ENCODE data around the gene CCDC117. TPM values are rescaled to one million over a fixed set of nuclear protein-coding genes. Genes with fewer than 3 reads are reported as not detected.

CCDC117 gene
- polyA plus RNA-seq, 1 donor (not counting 4 experiments of a cell fraction or from before 2014, with no cell fraction given): 8.8 TPM

DNA sequence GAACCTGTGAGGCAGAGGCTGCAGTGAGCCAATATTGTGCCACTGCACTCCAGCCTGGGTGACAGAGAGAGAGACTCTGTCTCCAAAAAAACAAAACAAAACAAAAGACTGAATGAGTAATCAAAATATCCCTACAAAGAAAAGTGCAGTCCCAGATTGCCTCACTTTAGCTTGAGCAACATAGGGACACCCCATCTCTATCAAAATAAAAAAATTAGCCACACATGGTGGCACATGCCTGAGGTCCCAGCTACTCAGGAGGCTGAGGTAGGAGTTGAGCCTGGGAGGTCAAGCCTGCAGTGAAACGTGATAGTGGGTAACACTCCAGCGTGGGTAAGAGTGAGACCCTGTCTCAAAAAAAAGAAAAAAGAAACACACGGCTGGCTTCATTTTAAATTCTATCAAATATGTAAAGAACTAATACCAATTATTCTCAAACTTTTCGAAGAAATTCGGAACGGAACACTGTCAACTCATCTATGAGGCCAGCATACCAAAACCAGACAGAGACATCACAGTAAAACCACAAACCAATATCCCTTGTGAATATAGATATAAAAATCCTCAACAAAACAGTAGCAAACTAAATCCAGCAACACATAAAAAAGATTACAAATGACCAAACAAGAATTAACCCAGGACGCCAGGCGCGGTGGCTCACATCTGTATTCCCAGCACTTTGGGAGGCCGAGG lies 43.7 kb upstream of the CCDC117 start:
- Histone ChIP-seq H3K9me1 (ENCODE audit: control insufficient read depth, extremely low read depth, insufficient read depth, low read length) (no peaks in the 10 kb centered on the region), H2AFZ (ENCODE audit: control insufficient read depth, low read length) (no peak overlapping the region), H3K36me3 (ENCODE audit: control insufficient read depth in 2 of 2, extremely low read depth in 1 of 2, insufficient read depth in 2 of 2, low read length in 2 of 2) (peaks cover 2 to 8% of the 10 kb centered on the region in 2 experiments), H3K9ac (ENCODE audit: control insufficient read depth, extremely low read depth, insufficient read depth, low read length) (no peak overlapping the region), H3K27ac (ENCODE audit: control insufficient read depth, insufficient read depth, low read length) (no peak overlapping the region), H3K27me3 (ENCODE audit: control insufficient read depth, extremely low read depth, insufficient read depth, low read length) (no peaks in the 10 kb centered on the region), H3K4me2 (ENCODE audit: control insufficient read depth, extremely low read depth, insufficient read depth, low read depth, low read length) (no peak overlapping the region), H3K4me1 (ENCODE audit: control insufficient read depth, extremely low read depth, insufficient read depth, low read length) (no peaks in the 10 kb centered on the region), H3K79me2 (ENCODE audit: control insufficient read depth, insufficient read depth, low read length) (no peaks in the 10 kb centered on the region), H4K20me1 (ENCODE audit: control insufficient read depth, extremely low read depth, insufficient read depth, low read length) (no peaks in the 10 kb centered on the region), H3K9me3 (ENCODE audit: control insufficient read depth, low read depth, low read length) (no peaks in the 10 kb centered on the region), H3K4me3 (ENCODE audit: control insufficient read depth in 2 of 3, extremely low read depth in 1 of 3, insufficient read depth in 2 of 3, low read depth in 1 of 3, low read length in 3 of 3) (no peak overlapping the region)
- dilution Hi-C loops (cut with MboI; ENCODE audit: extremely low pct_ligation_motif_present, low sequenced_read_pairs): no loop called here
- FAIRE-seq: no peak
- DNase-seq (ENCODE audit: low read depth, low spot score): no peak
- no peak for TF ChIP-seq EZH2 (IDR thresholded peaks at IDR 0.05; ENCODE audit: low read length)
- TF ChIP-seq, protein P1, sequence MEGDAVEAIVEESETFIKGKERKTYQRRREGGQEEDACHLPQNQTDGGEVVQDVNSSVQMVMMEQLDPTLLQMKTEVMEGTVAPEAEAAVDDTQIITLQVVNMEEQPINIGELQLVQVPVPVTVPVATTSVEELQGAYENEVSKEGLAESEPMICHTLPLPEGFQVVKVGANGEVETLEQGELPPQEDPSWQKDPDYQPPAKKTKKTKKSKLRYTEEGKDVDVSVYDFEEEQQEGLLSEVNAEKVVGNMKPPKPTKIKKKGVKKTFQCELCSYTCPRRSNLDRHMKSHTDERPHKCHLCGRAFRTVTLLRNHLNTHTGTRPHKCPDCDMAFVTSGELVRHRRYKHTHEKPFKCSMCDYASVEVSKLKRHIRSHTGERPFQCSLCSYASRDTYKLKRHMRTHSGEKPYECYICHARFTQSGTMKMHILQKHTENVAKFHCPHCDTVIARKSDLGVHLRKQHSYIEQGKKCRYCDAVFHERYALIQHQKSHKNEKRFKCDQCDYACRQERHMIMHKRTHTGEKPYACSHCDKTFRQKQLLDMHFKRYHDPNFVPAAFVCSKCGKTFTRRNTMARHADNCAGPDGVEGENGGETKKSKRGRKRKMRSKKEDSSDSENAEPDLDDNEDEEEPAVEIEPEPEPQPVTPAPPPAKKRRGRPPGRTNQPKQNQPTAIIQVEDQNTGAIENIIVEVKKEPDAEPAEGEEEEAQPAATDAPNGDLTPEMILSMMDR (optimal IDR thresholded peaks at IDR 0.05 in 1 of 3, IDR thresholded peaks at IDR 0.05 in 1 of 3, conservative IDR thresholded peaks at IDR 0.05 in 1 of 3; ENCODE audit: extremely low read depth in 1 of 3, insufficient read depth in 2 of 3, low read length in 3 of 3): no peak

DNA sequence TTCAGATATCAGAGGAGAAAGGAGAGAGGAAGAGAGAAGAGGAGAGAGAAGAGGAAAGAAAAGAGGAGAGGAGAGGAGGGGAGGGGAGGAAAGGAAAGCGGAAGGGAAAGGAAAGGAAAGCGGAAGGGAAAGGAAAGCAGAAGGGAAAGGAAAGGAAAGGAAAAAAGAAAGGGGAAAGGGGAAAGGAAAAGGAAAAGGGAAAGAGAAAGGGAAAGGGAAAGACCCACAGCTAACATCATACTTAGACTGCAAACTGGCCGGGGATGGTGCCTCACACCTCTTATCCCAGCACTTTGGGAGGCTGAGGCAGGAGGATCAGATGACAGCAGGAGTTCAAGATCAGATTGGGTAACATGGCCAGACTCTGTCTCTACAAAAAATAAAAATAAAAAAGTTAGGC lies 42.3 kb upstream of the CCDC117 start:
- Histone ChIP-seq H3K36me3 (ENCODE audit: control insufficient read depth in 2 of 2, extremely low read depth in 1 of 2, insufficient read depth in 2 of 2, low read length in 2 of 2) (peaks cover 2 to 11% of the 10 kb centered on the region in 2 experiments), H3K79me2 (ENCODE audit: control insufficient read depth, insufficient read depth, low read length) (no peaks in the 10 kb centered on the region), H3K4me1 (ENCODE audit: control insufficient read depth, extremely low read depth, insufficient read depth, low read length) (no peaks in the 10 kb centered on the region), H3K9me3 (ENCODE audit: control insufficient read depth, low read depth, low read length) (no peaks in the 10 kb centered on the region), H3K27ac (ENCODE audit: control insufficient read depth, insufficient read depth, low read length) (no peak overlapping the region), H3K27me3 (ENCODE audit: control insufficient read depth, extremely low read depth, insufficient read depth, low read length) (no peaks in the 10 kb centered on the region), H3K9ac (ENCODE audit: control insufficient read depth, extremely low read depth, insufficient read depth, low read length) (no peak overlapping the region), H2AFZ (ENCODE audit: control insufficient read depth, low read length) (no peak overlapping the region), H4K20me1 (ENCODE audit: control insufficient read depth, extremely low read depth, insufficient read depth, low read length) (no peaks in the 10 kb centered on the region), H3K4me2 (ENCODE audit: control insufficient read depth, extremely low read depth, insufficient read depth, low read depth, low read length) (no peak overlapping the region), H3K4me3 (ENCODE audit: control insufficient read depth in 2 of 3, extremely low read depth in 1 of 3, insufficient read depth in 2 of 3, low read depth in 1 of 3, low read length in 3 of 3) (no peak overlapping the region), H3K9me1 (ENCODE audit: control insufficient read depth, extremely low read depth, insufficient read depth, low read length) (no peaks in the 10 kb centered on the region)
- FAIRE-seq: no peak
- TF ChIP-seq, protein P1 (optimal IDR thresholded peaks at IDR 0.05 in 1 of 3, IDR thresholded peaks at IDR 0.05 in 1 of 3, conservative IDR thresholded peaks at IDR 0.05 in 1 of 3; ENCODE audit: extremely low read depth in 1 of 3, insufficient read depth in 2 of 3, low read length in 3 of 3): no peak
- TF ChIP-seq EZH2 (IDR thresholded peaks at IDR 0.05; ENCODE audit: low read length): no peak
- no peak for DNase-seq (ENCODE audit: low read depth, low spot score)
- dilution Hi-C loops (cut with MboI; ENCODE audit: extremely low pct_ligation_motif_present, low sequenced_read_pairs): no loop called here

Measured in keratinocyte (primary cell).